Measurements from ENCODE around the gene TCF4. TPM values are rescaled to one million over a fixed set of nuclear protein-coding genes. Genes with fewer than 3 reads are reported as not detected.

TCF4 gene
- total RNA-seq, 4 donors from 2014 or later, result 58.0 to 84.3 (median 68.1) TPM

- no peaks in the 10 kb centered on the region for H3K9me3 ChIP-seq
- peaks cover 0 to 5% (median 2%) of the 10 kb centered on the region in 4 donors for H3K4me1 ChIP-seq
- H3K4me3 ChIP-seq, result no peak overlapping the region
- intact Hi-C loops (cut with DNase I), result no loop called here
- H3K27me3 ChIP-seq, result no peaks in the 10 kb centered on the region
- H3K27ac ChIP-seq (replicated peaks in 1 of 4), result no peak overlapping the region
- WGBS, result 88% methylated on average over 4 of the region's 4 CpGs
- H3K36me3 ChIP-seq, result peaks cover 0 to 7% (median 0%) of the 10 kb centered on the region in 4 donors
- no peak for DNase-seq (ENCODE audit: extremely low spot score)
- no peak for TF ChIP-seq CTCF (IDR thresholded peaks at IDR 0.05)
- no peak for TF ChIP-seq EP300 (IDR thresholded peaks at IDR 0.05)
- no peak for TF ChIP-seq POLR2A (IDR thresholded peaks at IDR 0.05; ENCODE audit: low read depth)
- TF ChIP-seq POLR2AphosphoS5 (IDR thresholded peaks at IDR 0.05), result no peak
These were observed 121.2 kb downstream of the TCF4 start for GRCh38 chr18:55466789-55467188.

- H3K4me1 ChIP-seq, result peaks cover 0 to 5% (median 2%) of the 10 kb centered on the region in 4 donors
- 78% methylated on average over 2 of the region's 2 CpGs for WGBS
- H3K27ac ChIP-seq (replicated peaks in 1 of 4), result no peak overlapping the region
- no peak for DNase-seq (ENCODE audit: extremely low spot score)
- no peak for TF ChIP-seq POLR2A (IDR thresholded peaks at IDR 0.05; ENCODE audit: low read depth)
- no peak for TF ChIP-seq EP300 (IDR thresholded peaks at IDR 0.05)
- TF ChIP-seq POLR2AphosphoS5 (IDR thresholded peaks at IDR 0.05), result no peak
- TF ChIP-seq CTCF (IDR thresholded peaks at IDR 0.05), result no peak
- intact Hi-C loops (cut with DNase I), result no loop called here
- peaks cover 0 to 12% (median 2%) of the 10 kb centered on the region in 4 donors for H3K36me3 ChIP-seq
- no peak overlapping the region for H3K4me3 ChIP-seq
- H3K9me3 ChIP-seq, result no peaks in the 10 kb centered on the region
- no peaks in the 10 kb centered on the region for H3K27me3 ChIP-seq
These were observed 122.7 kb downstream of the TCF4 start for GRCh38 chr18:55465313-55465712.

GRCh38 chr18:55464581-55464980 lies 123.4 kb downstream of the TCF4 start:
- no peak overlapping the region for H3K4me3 ChIP-seq
- DNase-seq (ENCODE audit: extremely low spot score), result no peak
- peaks cover 0 to 20% (median 3%) of the 10 kb centered on the region in 4 donors for H3K36me3 ChIP-seq
- intact Hi-C loops (cut with DNase I), result no loop called here
- H3K27ac ChIP-seq (replicated peaks in 1 of 4), result no peak overlapping the region
- TF ChIP-seq EP300 (IDR thresholded peaks at IDR 0.05) (no peak), POLR2A (IDR thresholded peaks at IDR 0.05; ENCODE audit: low read depth) (no peak), POLR2AphosphoS5 (IDR thresholded peaks at IDR 0.05) (no peak), CTCF (IDR thresholded peaks at IDR 0.05) (no peak)
- H3K4me1 ChIP-seq, result peaks cover 0 to 5% (median 2%) of the 10 kb centered on the region in 4 donors
- no peaks in the 10 kb centered on the region for H3K27me3 ChIP-seq
- H3K9me3 ChIP-seq, result no peaks in the 10 kb centered on the region
- WGBS, result 85% methylated on average over 4 of the region's 4 CpGs

- Histone ChIP-seq H3K36me3 (peaks cover 0 to 21% (median 3%) of the 10 kb centered on the region in 4 donors), H3K27me3 (no peaks in the 10 kb centered on the region), H3K4me3 (no peak overlapping the region), H3K9me3 (no peaks in the 10 kb centered on the region), H3K4me1 (peaks cover 0 to 5% (median under 1%) of the 10 kb centered on the region in 4 donors), H3K27ac (replicated peaks in 1 of 4) (no peak overlapping the region)
- no peak for DNase-seq (ENCODE audit: extremely low spot score)
- intact Hi-C loops (cut with DNase I), result no loop called here
- 93% methylated on average over 1 of the region's 1 CpG for WGBS
- TF ChIP-seq CTCF (IDR thresholded peaks at IDR 0.05) (no peak), POLR2AphosphoS5 (IDR thresholded peaks at IDR 0.05) (no peak), EP300 (IDR thresholded peaks at IDR 0.05) (no peak), POLR2A (IDR thresholded peaks at IDR 0.05; ENCODE audit: low read depth) (no peak)
These were observed 125.3 kb downstream of the TCF4 start for GRCh38 chr18:55462652-55463051.

- TF ChIP-seq CTCF (IDR thresholded peaks at IDR 0.05), result no peak
- intact Hi-C loops (cut with DNase I), result no loop called here
- Histone ChIP-seq H3K4me1 (peaks cover 0 to 5% (median 0%) of the 10 kb centered on the region in 4 donors), H3K4me3 (no peak overlapping the region), H3K36me3 (peaks cover 0 to 21% (median 3%) of the 10 kb centered on the region in 4 donors), H3K27me3 (no peaks in the 10 kb centered on the region), H3K9me3 (no peaks in the 10 kb centered on the region), H3K27ac (replicated peaks in 1 of 4) (no peak overlapping the region)
- DNase-seq (ENCODE audit: extremely low spot score), result no peak
- 88% methylated on average over 4 of the region's 4 CpGs for WGBS
These were observed 126.1 kb downstream of the TCF4 start for GRCh38 chr18:55461848-55462247.
